ENCODE data around the gene STAMBP. TPM values are rescaled to one million over a fixed set of nuclear protein-coding genes. Genes with fewer than 3 reads are reported as not detected.

Gene STAMBP
- total and polyA plus RNA-seq, 9 of the 15 experiments (the other 6 are each of a cell fraction or from before 2014, with no cell fraction given) = 36.9 to 75.2 (median 48.8) TPM

DNA sequence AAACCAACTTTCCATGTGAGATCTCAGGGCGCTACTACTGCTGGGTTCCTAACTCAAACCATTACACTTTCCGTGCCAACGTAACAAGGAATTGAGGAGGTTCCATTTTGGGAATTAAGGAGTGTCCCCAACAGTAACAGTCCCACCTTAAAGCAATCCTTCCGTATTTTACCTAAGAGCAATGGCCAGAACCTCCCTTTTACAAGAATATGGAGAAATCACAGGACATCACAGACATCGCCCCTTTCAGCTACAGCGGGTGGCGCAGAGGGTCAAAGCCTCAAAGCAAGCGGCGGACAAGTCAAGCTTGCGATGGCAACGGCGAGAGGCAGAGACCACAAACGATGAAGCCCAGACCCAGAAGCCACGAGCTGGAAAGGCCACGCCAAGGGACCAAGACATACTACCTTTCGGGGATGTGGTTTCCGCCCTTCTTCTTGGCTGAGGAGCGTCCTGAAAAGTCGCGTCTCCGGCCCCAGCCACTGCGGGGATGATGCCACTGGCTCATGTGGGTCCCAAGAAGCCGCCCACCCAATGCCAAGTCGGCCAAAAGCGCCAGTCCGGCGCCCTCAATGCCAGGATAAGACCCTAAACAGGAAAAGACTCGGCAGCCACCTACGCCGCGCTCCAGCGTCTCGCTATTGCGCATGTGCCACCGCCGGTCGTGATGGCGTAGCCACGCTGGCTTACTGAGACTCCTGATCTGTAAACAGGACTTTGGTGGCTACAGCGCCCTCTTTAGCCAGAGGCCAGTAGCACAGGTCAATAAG is 49.1 kb upstream of the STAMBP start, which contains the start of gene DUSP11 (continued):
- TF ChIP-seq, protein P1, sequence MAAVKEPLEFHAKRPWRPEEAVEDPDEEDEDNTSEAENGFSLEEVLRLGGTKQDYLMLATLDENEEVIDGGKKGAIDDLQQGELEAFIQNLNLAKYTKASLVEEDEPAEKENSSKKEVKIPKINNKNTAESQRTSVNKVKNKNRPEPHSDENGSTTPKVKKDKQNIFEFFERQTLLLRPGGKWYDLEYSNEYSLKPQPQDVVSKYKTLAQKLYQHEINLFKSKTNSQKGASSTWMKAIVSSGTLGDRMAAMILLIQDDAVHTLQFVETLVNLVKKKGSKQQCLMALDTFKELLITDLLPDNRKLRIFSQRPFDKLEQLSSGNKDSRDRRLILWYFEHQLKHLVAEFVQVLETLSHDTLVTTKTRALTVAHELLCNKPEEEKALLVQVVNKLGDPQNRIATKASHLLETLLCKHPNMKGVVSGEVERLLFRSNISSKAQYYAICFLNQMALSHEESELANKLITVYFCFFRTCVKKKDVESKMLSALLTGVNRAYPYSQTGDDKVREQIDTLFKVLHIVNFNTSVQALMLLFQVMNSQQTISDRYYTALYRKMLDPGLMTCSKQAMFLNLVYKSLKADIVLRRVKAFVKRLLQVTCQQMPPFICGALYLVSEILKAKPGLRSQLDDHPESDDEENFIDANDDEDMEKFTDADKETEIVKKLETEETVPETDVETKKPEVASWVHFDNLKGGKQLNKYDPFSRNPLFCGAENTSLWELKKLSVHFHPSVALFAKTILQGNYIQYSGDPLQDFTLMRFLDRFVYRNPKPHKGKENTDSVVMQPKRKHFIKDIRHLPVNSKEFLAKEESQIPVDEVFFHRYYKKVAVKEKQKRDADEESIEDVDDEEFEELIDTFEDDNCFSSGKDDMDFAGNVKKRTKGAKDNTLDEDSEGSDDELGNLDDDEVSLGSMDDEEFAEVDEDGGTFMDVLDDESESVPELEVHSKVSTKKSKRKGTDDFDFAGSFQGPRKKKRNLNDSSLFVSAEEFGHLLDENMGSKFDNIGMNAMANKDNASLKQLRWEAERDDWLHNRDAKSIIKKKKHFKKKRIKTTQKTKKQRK (IDR thresholded peaks at IDR 0.05; ENCODE audit: borderline replicate concordance, low read depth, low read length) = no peak
- no peak for TF ChIP-seq PYGO2 (tag; IDR thresholded peaks at IDR 0.05)
- TF ChIP-seq, protein P2, sequence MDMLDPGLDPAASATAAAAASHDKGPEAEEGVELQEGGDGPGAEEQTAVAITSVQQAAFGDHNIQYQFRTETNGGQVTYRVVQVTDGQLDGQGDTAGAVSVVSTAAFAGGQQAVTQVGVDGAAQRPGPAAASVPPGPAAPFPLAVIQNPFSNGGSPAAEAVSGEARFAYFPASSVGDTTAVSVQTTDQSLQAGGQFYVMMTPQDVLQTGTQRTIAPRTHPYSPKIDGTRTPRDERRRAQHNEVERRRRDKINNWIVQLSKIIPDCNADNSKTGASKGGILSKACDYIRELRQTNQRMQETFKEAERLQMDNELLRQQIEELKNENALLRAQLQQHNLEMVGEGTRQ (CRISPR knock-in tag; IDR thresholded peaks at IDR 0.05) = no peak
- TF ChIP-seq NCOA4 (IDR thresholded peaks at IDR 0.05; ENCODE audit: partially characterized antibody) = no peak
- TF ChIP-seq ZNF408 (CRISPR knock-in tag; IDR thresholded peaks at IDR 0.05; ENCODE audit: low read depth) = no peak
- TF ChIP-seq ZNF583 (CRISPR knock-in tag; IDR thresholded peaks at IDR 0.05) = no peak
- TF ChIP-seq ZFPM2 (CRISPR knock-in tag; IDR thresholded peaks at IDR 0.05) = no peak
- TF ChIP-seq ZNF282 (CRISPR knock-in tag; IDR thresholded peaks at IDR 0.05) = no peak
- TF ChIP-seq PHB (CRISPR knock-in tag; IDR thresholded peaks at IDR 0.05) = no peak
- no peak for TF ChIP-seq ZFP1 (CRISPR knock-in tag; IDR thresholded peaks at IDR 0.05)
- TF ChIP-seq, protein P3, sequence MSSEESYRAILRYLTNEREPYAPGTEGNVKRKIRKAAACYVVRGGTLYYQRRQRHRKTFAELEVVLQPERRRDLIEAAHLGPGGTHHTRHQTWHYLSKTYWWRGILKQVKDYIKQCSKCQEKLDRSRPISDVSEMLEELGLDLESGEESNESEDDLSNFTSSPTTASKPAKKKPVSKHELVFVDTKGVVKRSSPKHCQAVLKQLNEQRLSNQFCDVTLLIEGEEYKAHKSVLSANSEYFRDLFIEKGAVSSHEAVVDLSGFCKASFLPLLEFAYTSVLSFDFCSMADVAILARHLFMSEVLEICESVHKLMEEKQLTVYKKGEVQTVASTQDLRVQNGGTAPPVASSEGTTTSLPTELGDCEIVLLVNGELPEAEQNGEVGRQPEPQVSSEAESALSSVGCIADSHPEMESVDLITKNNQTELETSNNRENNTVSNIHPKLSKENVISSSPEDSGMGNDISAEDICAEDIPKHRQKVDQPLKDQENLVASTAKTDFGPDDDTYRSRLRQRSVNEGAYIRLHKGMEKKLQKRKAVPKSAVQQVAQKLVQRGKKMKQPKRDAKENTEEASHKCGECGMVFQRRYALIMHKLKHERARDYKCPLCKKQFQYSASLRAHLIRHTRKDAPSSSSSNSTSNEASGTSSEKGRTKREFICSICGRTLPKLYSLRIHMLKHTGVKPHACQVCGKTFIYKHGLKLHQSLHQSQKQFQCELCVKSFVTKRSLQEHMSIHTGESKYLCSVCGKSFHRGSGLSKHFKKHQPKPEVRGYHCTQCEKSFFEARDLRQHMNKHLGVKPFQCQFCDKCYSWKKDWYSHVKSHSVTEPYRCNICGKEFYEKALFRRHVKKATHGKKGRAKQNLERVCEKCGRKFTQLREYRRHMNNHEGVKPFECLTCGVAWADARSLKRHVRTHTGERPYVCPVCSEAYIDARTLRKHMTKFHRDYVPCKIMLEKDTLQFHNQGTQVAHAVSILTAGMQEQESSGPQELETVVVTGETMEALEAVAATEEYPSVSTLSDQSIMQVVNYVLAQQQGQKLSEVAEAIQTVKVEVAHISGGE (CRISPR knock-in tag; IDR thresholded peaks at IDR 0.05) = no peak
- TF ChIP-seq, protein P4, sequence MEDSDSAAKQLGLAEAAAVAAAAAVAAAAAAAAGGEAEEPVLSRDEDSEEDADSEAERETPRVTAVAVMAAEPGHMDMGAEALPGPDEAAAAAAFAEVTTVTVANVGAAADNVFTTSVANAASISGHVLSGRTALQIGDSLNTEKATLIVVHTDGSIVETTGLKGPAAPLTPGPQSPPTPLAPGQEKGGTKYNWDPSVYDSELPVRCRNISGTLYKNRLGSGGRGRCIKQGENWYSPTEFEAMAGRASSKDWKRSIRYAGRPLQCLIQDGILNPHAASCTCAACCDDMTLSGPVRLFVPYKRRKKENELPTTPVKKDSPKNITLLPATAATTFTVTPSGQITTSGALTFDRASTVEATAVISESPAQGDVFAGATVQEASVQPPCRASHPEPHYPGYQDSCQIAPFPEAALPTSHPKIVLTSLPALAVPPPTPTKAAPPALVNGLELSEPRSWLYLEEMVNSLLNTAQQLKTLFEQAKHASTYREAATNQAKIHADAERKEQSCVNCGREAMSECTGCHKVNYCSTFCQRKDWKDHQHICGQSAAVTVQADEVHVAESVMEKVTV (CRISPR knock-in tag; IDR thresholded peaks at IDR 0.05) = no peak
- no peak for TF ChIP-seq TCF3 (CRISPR knock-in tag; IDR thresholded peaks at IDR 0.05)
- TF ChIP-seq RFX7 (CRISPR knock-in tag; IDR thresholded peaks at IDR 0.05) = no peak
